ENCODE measurements around the gene NFX1.
"Not testable (repeated sequence)": the region's sequence is repeated elsewhere in the genome, so short reads cannot be mapped to it uniquely, and the experiment has no call there.

NFX1 gene

DNA sequence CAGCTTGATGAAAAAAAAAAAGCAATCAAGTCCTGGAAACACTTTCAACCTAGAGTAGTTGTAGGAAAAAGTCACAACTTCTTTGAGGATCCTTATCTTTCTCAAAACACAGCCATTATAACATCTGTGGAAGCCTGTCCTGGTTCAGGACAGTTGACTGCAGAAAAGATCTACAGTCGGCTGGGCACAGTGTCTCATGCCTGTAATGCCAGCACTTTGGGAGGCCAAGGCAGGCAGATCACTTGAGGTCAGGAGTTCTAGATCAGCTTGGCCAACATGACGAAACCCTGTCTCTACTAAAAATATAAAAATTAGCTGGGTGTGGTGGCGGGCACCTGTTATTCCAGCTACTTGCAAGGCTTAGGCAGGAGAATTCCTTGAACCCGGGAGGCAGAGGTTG lies 74.5 kb downstream of the NFX1 start:
- not testable (repeated sequence) for DNase-seq (ENCODE audit: low read depth)

GRCh38 chr9:33366979-33367480 lies 76.7 kb downstream of the NFX1 start:
- DNase-seq (ENCODE audit: low read depth): no peak

DNA sequence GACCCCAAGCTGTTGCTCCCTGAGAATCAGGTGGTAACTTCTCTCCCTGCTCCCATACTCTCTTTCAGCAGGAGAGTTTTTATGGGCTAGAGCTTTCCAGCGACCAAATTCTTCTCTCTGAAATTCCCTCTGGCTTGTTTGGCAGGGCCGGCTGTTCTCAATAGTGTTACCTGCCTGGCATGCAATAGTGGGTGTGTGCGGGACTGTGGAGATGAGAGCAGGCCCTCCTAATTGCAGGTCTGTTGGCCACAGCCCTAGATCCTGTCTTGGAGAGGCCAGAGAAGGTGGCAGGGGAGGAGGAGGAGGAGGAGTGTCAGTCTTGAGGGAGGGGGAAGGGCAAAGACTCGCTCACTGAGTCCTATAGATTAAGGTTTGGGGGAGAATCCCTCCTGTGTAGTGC lies 82.6 kb downstream of the NFX1 start:
- no peak for DNase-seq (ENCODE audit: low read depth)

GRCh38 chr9:33374190-33374589 lies 83.9 kb downstream of the NFX1 start:
- no peak for DNase-seq (ENCODE audit: low read depth)

DNA sequence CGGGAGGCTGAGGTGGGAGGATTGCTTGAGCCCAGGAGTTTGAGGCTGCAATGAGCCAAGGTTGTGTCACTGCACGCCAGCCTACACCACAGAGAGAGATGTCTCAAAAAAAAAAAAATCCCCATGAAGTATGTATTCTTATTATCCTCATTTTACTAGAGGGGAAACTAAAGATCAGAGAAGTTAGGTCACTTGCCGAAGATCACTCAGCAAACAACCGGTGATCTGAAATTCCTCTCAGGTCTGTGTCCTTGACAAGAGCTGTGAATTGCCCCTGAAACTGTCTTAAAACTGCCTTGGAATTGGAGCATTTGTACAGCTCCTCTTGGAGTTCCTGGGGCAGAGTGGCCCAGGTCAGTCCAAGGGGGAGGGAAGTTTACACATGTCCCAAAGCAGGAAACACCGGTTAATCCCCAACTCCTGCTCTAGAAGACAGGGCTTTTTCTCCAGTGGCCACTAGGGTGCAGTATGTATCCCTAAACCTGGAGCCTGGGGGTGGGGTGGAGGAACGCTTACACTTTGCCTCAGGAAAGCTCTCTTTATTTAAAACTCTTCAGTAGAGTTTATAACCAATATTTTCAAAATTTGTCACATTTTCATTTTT lies 84.4 kb downstream of the NFX1 start:
- DNase-seq (ENCODE audit: low read depth): peak; percentile 28

DNA sequence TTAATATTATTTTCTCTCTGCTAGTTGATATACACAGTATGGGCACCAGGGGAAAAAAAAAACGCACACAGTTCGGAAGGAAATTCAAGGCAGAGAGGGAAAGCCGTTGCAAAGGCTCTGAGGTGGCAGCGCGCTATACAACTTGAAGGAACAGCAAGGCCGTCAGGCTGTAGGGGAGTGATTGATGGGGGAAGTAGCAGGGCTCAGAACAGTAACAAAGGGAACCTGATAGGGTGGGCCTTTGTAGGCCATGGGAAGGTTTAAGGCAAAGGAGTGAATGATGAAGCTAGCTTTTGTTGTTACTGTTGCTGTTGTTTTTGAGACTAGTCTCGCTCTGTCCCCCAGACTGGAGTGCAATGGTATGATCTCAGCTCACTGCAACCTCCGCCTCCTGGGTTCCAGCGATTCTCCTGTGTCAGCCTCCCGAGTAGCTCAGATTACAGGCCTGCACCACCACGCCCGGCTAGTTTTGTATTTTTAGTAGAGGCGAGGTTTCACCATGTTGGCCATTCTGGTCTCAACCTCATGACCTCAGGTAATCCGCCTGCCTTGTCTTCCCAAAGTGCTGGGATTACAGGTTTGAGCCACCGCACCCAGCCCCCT lies 85.0 kb downstream of the NFX1 start:
- DNase-seq (ENCODE audit: low read depth): no peak

DNA sequence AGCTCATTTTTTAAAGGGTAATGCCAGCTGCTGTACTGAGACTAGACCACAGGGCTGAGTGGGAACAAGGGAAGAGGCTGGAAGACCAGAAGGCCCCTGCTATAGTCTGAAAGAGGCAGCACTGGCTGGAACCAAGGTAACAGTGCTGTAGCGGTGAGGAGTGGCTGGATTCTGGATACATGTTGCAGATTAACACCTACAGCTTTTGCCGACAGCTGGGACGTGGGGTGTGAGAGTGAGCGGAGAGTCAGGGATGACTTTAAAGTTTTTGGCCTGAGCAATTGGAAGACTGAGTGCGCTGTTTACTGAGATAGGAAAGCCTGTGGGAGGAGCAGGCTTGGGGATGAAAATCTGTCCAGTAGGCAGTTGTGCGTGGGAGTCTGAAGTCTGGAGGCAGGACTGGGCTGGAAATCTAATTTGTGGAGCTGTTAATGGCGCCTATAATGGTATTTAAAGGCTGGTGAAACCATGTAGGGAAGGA lies 85.6 kb downstream of the NFX1 start:
- no peak for DNase-seq (ENCODE audit: low read depth)

GRCh38 chr9:33377089-33377715 lies 86.9 kb downstream of the NFX1 start:
- DNase-seq (ENCODE audit: low read depth): no peak

DNA sequence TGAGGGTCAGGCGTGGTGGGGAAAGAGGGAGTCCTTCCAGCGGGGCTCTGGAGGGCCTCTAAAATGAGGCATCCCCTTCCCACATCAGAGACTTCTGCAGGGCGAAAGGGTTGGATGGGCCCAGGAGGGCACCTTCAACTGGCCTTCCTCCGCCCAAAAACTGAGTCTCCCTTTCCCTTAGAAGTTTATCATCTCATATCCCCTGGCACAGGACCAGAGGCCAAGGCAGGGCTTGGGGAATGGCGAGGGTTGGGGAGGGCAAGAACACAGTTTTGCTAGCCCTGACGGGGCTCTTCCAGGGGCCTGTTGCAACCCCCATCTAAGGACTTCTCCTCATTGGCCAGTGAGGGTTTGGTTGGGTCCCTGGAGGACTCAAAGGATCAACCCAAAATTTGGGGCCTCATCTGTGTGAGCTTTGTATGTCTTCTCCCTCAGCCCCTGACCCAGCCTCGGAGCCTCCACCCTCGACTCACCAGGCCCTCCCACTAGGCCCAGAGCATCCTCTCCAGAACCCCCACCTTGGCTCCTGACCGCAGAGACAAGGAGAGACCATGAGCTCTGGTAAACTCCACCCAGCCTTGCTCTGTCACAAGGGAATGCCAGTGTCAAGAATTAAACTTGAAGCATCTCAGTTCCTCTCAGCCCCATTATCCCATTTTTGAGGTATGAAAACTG lies 87.9 kb downstream of the NFX1 start:
- no peak for DNase-seq (ENCODE audit: low read depth)

GRCh38 chr9:33379666-33380389 lies 89.5 kb downstream of the NFX1 start:
- no peak for DNase-seq (ENCODE audit: low read depth)

DNA sequence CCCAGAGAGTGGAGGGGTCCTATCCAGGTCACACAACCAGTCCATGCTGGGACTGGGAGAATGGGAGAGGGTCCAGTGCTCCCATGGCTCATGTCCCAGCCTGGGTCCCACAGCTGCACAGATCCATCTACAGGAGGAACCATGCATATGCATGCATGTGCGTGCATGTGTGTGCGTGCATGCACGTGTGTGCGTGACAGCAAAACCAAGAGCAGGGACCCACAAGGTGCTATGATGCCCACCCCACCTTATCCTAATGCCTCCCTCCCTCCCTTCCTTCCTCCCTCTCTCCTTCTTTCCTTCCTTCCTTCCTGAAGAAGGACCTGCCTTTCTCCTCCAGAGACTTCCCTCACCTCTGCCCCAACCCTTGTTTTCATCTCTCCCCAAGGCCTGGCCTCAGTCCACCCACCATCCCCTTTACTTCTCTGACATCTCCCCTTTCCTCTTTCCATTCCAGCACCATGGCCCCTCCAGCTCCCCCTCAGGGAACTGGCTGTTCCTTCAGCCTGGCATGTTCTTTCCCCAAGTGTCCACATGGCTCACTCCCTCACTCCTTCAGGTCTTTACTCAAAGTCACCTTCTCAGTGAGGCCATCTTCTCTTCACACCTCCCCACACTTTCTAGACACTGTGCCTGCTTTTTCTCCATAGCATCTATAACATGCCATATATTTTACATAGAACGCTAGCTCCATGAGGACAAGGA lies 90.2 kb downstream of the NFX1 start:
- DNase-seq (ENCODE audit: low read depth): no peak

GRCh38 chr9:33381231-33381791 lies 91.0 kb downstream of the NFX1 start:
- DNase-seq (ENCODE audit: low read depth): no peak

- DNase-seq (ENCODE audit: low read depth): not testable (repeated sequence)
Measured at GRCh38 chr9:33382397-33382796, 92.1 kb downstream of the NFX1 start.

DNA sequence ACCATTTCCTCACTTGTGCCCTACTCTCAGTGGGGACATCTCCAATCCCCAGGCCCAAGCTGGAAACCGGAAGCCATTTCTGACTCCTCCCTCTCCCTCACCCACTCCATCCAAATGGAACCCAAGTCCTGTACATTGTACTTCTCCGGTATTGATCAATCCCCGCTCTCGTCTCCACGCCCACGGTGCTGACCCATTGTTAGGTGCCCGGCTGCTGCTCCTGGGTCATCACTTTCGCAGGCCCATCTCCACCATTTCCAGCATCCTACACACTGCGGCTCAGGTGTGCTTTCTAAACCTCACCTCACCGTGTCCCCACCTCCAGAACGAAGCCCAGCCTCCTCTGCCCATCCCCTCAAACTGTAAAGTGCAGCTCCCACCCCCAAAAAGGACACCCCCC lies 93.1 kb downstream of the NFX1 start:
- not testable (repeated sequence) for DNase-seq (ENCODE audit: low read depth)

DNA sequence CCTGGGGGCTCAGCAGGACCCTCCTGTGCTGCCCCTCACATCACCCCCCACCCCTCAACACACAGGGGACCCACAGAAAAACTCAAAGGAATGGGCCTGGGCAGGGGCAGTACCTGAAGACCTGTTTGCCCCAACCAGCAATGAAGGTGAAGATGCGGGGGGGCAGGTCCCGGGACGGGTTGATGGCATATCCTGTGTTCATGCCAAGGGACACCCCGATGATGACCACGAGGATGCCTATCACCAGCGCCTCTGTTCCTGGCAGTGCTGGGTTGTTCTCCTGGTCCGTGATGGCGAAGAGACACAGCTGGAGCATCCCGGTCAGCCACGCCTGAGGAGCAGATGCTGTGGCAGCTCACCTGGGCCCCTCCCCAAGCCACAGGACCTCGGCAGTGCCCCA lies 95.2 kb downstream of the NFX1 start:
- not testable (repeated sequence) for DNase-seq (ENCODE audit: low read depth)

DNA sequence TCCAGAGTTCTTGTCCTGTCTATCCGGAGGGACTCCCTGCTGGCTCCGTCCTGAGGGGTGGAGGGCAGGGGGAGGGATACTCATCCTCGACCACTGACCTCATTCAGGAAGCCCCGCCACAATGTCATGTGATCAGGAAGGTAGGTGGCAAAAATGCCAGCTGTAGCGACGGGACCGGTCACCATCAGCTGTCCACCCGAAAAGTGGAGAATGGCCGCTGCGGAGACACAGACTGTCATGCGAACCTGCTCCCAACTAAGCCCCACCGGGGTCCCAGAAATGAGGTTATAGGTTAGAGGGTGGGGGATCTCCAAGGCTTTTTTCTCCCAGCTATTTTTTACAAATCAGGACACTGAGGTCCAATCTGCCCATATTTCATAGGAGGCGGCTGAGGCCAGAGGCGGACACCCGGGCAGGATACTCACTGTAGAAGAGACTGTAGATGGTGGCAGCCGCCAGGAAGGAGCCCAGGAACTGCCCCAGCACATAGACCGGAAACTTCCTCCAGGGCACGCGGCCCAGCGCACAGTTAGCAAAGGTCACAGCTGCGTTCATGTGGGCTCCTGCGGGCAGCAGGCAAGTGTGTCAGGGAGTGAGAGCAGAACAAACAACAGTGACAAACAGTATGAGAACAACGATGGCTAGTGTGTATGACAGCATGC lies 95.8 kb downstream of the NFX1 start:
- not testable (repeated sequence) for DNase-seq (ENCODE audit: low read depth)

GRCh38 chr9:33386641-33386996 lies 96.3 kb downstream of the NFX1 start:
- DNase-seq (ENCODE audit: low read depth): not testable (repeated sequence)

DNA sequence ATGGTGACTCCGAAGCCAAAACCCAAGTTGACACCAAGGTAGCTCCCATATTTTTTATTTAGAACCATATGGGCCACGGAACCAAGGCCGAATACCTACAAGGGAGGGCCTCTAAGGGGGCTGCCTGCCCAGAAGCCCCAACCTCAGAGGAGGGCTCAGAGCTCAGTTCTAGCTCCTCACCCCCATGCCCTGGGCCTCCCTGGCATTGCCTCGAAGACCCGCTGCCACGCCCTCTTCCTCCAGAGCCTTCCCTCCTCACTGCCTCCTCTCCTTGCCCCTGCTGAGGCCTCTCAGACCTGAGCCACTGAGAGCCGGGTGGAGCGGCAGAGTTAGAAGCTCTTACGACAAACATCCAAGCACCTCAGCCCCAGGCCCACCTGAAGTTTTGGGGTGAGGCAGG lies 96.7 kb downstream of the NFX1 start:
- not testable (repeated sequence) for DNase-seq (ENCODE audit: low read depth)

GRCh38 chr9:33388110-33388994 lies 98.0 kb downstream of the NFX1 start:
- no peak for DNase-seq (ENCODE audit: low read depth)

Data from HS-5 (cell line).